Cardiac fibroblast (primary cell): ENCODE data around the gene ROBO4.

Experiments used
- DNase-seq, 2 donors: peaks; one replicate each; pipeline versions ENCODE4 v3.0.0 to v3.0.0-alpha.2; 2010; ENCODE audit warnings: low read depth in 2 of 2
- H3K4me3 ChIP-seq, 2 donors: replicated peaks in 1 of 2; 1 replicate in 1 of 2; 2 replicates in 1 of 2; pipeline ENCODE4 v1.5.1; 2011; ENCODE audit warnings: low read depth in 2 of 2, low read length in 2 of 2, mild to moderate bottlenecking in 2 of 2, moderate library complexity in 1 of 2
- TF ChIP-seq, protein P1 (sequence below): IDR thresholded peaks from one replicate; pipeline ENCODE4 v1.5.1; 2011; ENCODE audit warnings: low read depth, mild to moderate bottlenecking, low read length, inconsistent platforms

The ROBO4 gene

GRCh38 chr11:124859171-124859570 lies 38.5 kb downstream of the ROBO4 start:
- TF ChIP-seq, protein P1, sequence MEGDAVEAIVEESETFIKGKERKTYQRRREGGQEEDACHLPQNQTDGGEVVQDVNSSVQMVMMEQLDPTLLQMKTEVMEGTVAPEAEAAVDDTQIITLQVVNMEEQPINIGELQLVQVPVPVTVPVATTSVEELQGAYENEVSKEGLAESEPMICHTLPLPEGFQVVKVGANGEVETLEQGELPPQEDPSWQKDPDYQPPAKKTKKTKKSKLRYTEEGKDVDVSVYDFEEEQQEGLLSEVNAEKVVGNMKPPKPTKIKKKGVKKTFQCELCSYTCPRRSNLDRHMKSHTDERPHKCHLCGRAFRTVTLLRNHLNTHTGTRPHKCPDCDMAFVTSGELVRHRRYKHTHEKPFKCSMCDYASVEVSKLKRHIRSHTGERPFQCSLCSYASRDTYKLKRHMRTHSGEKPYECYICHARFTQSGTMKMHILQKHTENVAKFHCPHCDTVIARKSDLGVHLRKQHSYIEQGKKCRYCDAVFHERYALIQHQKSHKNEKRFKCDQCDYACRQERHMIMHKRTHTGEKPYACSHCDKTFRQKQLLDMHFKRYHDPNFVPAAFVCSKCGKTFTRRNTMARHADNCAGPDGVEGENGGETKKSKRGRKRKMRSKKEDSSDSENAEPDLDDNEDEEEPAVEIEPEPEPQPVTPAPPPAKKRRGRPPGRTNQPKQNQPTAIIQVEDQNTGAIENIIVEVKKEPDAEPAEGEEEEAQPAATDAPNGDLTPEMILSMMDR = no peak
- H3K4me3 ChIP-seq = no peak overlapping the region
- no peak for DNase-seq

GRCh38 chr11:124846070-124846673 lies 51.5 kb downstream of the ROBO4 start:
- no peak overlapping the region for H3K4me3 ChIP-seq
- TF ChIP-seq, protein P1 = no peak

DNA sequence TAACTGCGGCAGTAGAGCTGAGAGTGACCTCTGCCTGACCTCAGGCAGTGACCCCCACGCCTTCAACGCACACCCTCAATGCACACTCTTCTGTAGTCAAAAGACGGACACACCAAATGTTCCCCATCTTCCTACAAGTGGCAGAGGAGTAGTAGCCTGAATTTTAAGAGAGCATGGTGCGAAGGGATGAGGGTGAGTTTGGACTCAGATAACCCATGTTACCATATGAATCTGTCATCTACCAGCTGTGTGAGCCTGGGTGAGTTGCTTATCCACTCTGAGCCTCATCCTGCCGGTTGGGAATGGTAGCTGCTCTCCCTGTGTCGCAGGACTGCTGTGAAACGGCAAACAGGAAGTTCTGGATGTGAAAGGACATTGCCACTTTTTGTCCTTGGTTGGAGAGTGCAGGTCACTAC lies 53.0 kb downstream of the ROBO4 start:
- DNase-seq = no peak
- H3K4me3 ChIP-seq = no peak overlapping the region
- TF ChIP-seq, protein P1 = no peak

More at GRCh38 chr11:124846070-124846673, 51.5 kb downstream of the ROBO4 start:
- no peak for DNase-seq

GRCh38 chr11:124843616-124843910 lies 54.1 kb downstream of the ROBO4 start:
- H3K4me3 ChIP-seq = no peak overlapping the region
- TF ChIP-seq, protein P1 = no peak
- no peak for DNase-seq

DNA sequence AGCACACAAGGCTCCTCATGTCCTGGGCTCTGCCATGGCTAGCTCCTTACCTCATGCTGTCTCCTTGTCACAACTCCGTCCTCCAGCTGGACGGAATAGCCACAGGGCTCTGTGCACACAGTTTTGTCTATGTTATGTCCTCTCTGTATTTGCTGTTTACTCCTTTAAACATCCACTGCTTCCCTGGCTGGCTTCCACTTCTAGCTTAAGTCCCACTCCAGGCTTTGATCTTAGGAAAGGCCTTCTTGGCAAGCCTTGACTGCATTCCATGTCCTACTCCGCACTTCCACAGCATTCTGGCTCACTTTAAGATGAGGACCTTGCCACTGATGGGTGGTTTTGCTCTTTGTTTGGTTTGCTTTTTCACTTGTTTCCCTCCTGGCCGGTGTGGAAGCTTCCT lies 55.4 kb downstream of the ROBO4 start:
- H3K4me3 ChIP-seq = no peak overlapping the region
- peak in 1 of 2 donors; percentile 26 for DNase-seq
- TF ChIP-seq, protein P1 = no peak

GRCh38 chr11:124841840-124842239 lies 55.8 kb downstream of the ROBO4 start:
- no peak overlapping the region for H3K4me3 ChIP-seq
- TF ChIP-seq, protein P1 = no peak
- DNase-seq = no peak

- TF ChIP-seq, protein P1 = no peak
- peak in 1 of 2 donors; percentile 30 for DNase-seq
- H3K4me3 ChIP-seq = no peak overlapping the region
These were observed 56.5 kb downstream of the ROBO4 start for GRCh38 chr11:124841201-124841600.
